WTC11 (cell line): ENCODE data around the gene ACO1. TPM values are rescaled to one million over a fixed set of nuclear protein-coding genes. Genes with fewer than 3 reads are reported as not detected.

Experiments
- ATAC-seq: fragments of 200-7000 bp; cut with Tn5 transposase; 2 replicates; pipeline ENCODE4 v1.10.0; 2021; ENCODE audit warnings: mild to moderate bottlenecking, moderate library complexity
- CTCF ChIA-PET: fragments of 300-600 bp; sonication (Branson Sonifier 250); formaldehyde crosslinking; loops from one replicate; lab custom pipeline; 2021; ENCODE audit warnings: antibody characterized with exemption; lab: Charles Lee
- POLR2A ChIA-PET: fragments of 350-600 bp; sonication (Branson Sonifier 250); formaldehyde crosslinking; loops from one replicate; lab custom pipeline; 2021; ENCODE audit warnings: antibody characterized with exemption; lab: Charles Lee
- DNase-seq: peaks from one replicate; pipeline ENCODE4 v3.0.0; 2021; ENCODE audit warnings: low spot score
- H3K27ac Mint-ChIP-seq: 2 replicates; pipeline ENCODE4 v1.8.0; 2021; ENCODE audit warnings: mixed read lengths
- H3K27me3 Mint-ChIP-seq: 2 replicates; pipeline ENCODE4 v1.8.0; 2021; ENCODE audit warnings: low read depth, mild to moderate bottlenecking, moderate library complexity, mixed read lengths
- H3K36me3 Mint-ChIP-seq: 2 replicates; pipeline ENCODE4 v1.8.0; 2021; ENCODE audit warnings: mixed read lengths
- H3K4me1 Mint-ChIP-seq: 2 replicates; pipeline ENCODE4 v1.8.0; 2022; ENCODE audit warnings: mixed read lengths
- H3K4me3 Mint-ChIP-seq: 2 replicates; pipeline ENCODE4 v1.8.0; 2021; ENCODE audit warnings: mild to moderate bottlenecking, moderate library complexity, mixed read lengths
- H3K9me3 Mint-ChIP-seq: 2 replicates; pipeline ENCODE4 v1.8.0; 2021; ENCODE audit warnings: mixed read lengths
- CBFB ChIP-seq: sonication (generic); formaldehyde crosslinking; IDR thresholded peaks from 2 replicates; pipeline ENCODE4 v1.8.1; 2022; ENCODE audit warnings: mild to moderate bottlenecking, low read depth, missing genetic modification reagents
- CREB1 ChIP-seq: sonication (generic); formaldehyde crosslinking; IDR thresholded peaks from 2 replicates; pipeline ENCODE4 v1.8.0; 2023; ENCODE audit warnings: mild to moderate bottlenecking, missing genetic modification reagents
- ESRRA ChIP-seq: sonication (generic); formaldehyde crosslinking; IDR thresholded peaks from 2 replicates; pipeline ENCODE4 v1.8.1; 2022; ENCODE audit warnings: mild to moderate bottlenecking, missing genetic modification reagents, borderline replicate concordance
- ETV6 ChIP-seq: sonication (generic); formaldehyde crosslinking; IDR thresholded peaks from 2 replicates; pipeline ENCODE4 v1.8.1; 2022; ENCODE audit warnings: mild to moderate bottlenecking, missing genetic modification reagents
- HMGA2 ChIP-seq: fragments of 250-450 bp; sonication (Bioruptor Pico); IDR thresholded peaks from 2 replicates; pipeline ENCODE4 v1.4.0; 2021; ENCODE audit warnings: mild to moderate bottlenecking, moderate library complexity
- KAT7 ChIP-seq: sonication (generic); formaldehyde crosslinking; IDR thresholded peaks from 2 replicates; pipeline ENCODE4 v1.8.1; 2023; ENCODE audit warnings: missing genetic modification reagents, mild to moderate bottlenecking, borderline replicate concordance
- NFATC4 ChIP-seq: fragments of 250-450 bp; sonication (Bioruptor Pico); IDR thresholded peaks from 2 replicates; pipeline ENCODE4 v1.9.0; 2021; ENCODE audit warnings: mild to moderate bottlenecking
- NFYB ChIP-seq: sonication (generic); formaldehyde crosslinking; conservative IDR thresholded peaks from 2 replicates; pipeline ENCODE4 v1.8.0; 2022; ENCODE audit warnings: low read depth, missing genetic modification reagents
- NR2C2 ChIP-seq: sonication (generic); formaldehyde crosslinking; IDR thresholded peaks from 2 replicates; pipeline ENCODE4 v1.8.0; 2022; ENCODE audit warnings: mild to moderate bottlenecking, missing genetic modification reagents
- OVOL2 ChIP-seq: fragments of 250-450 bp; sonication (Bioruptor Pico); IDR thresholded peaks from 2 replicates; pipeline ENCODE4 v1.9.0; 2021; ENCODE audit warnings: mild to moderate bottlenecking, borderline replicate concordance
- PRRX2 ChIP-seq: fragments of 250-450 bp; sonication (Bioruptor Pico); IDR thresholded peaks from 2 replicates; pipeline ENCODE4 v1.8.0; 2021; ENCODE audit warnings: mild to moderate bottlenecking
- TEAD4 ChIP-seq: sonication (generic); formaldehyde crosslinking; IDR thresholded peaks from 2 replicates; pipeline ENCODE4 v1.8.0; 2022; ENCODE audit warnings: mild to moderate bottlenecking, missing genetic modification reagents
- ZBTB21 ChIP-seq: sonication (generic); formaldehyde crosslinking; IDR thresholded peaks from 2 replicates; pipeline ENCODE4 v1.8.1; 2023; ENCODE audit warnings: mild to moderate bottlenecking, missing genetic modification reagents, borderline replicate concordance
- ZBTB43 ChIP-seq: sonication (generic); formaldehyde crosslinking; IDR thresholded peaks from 2 replicates; pipeline ENCODE4 v1.8.1; 2023; ENCODE audit warnings: mild to moderate bottlenecking, missing genetic modification reagents
- ZNF121 ChIP-seq: sonication (generic); formaldehyde crosslinking; IDR thresholded peaks from 2 replicates; pipeline ENCODE4 v1.8.0; 2023; ENCODE audit warnings: missing genetic modification reagents
- ZNF263 ChIP-seq: sonication (generic); formaldehyde crosslinking; IDR thresholded peaks from 2 replicates; pipeline ENCODE4 v1.8.1; 2022; ENCODE audit warnings: low read depth, mild to moderate bottlenecking, moderate library complexity, missing genetic modification reagents
- ZNF396 ChIP-seq: fragments of 250-450 bp; sonication (Bioruptor Pico); IDR thresholded peaks from 2 replicates; pipeline ENCODE4 v1.8.0; 2021; ENCODE audit warnings: mild to moderate bottlenecking, moderate library complexity, borderline replicate concordance
- total RNA-seq: library from RNA; stranded (reverse); gene quantifications from 3 replicates; pipeline ENCODE4 v1.2.3, GENCODE V29; 2021
- TF ChIP-seq, protein P1 (sequence below): fragments of 250-450 bp; sonication (Bioruptor Pico); IDR thresholded peaks from 2 replicates; pipeline ENCODE4 v1.9.0; 2021; ENCODE audit warnings: mild to moderate bottlenecking
- TF ChIP-seq, protein P2 (sequence below): sonication (generic); formaldehyde crosslinking; IDR thresholded peaks from 2 replicates; pipeline ENCODE4 v1.8.0; 2023; ENCODE audit warnings: missing genetic modification reagents
- TF ChIP-seq, protein P3 (sequence below): sonication (generic); formaldehyde crosslinking; IDR thresholded peaks from 2 replicates; pipeline ENCODE4 v1.8.1; 2023; ENCODE audit warnings: mild to moderate bottlenecking, missing genetic modification reagents, moderate library complexity

ACO1 gene
- total RNA-seq, 1 experiment from 2014 or later, result 40.2 TPM

- TF ChIP-seq, protein P1, sequence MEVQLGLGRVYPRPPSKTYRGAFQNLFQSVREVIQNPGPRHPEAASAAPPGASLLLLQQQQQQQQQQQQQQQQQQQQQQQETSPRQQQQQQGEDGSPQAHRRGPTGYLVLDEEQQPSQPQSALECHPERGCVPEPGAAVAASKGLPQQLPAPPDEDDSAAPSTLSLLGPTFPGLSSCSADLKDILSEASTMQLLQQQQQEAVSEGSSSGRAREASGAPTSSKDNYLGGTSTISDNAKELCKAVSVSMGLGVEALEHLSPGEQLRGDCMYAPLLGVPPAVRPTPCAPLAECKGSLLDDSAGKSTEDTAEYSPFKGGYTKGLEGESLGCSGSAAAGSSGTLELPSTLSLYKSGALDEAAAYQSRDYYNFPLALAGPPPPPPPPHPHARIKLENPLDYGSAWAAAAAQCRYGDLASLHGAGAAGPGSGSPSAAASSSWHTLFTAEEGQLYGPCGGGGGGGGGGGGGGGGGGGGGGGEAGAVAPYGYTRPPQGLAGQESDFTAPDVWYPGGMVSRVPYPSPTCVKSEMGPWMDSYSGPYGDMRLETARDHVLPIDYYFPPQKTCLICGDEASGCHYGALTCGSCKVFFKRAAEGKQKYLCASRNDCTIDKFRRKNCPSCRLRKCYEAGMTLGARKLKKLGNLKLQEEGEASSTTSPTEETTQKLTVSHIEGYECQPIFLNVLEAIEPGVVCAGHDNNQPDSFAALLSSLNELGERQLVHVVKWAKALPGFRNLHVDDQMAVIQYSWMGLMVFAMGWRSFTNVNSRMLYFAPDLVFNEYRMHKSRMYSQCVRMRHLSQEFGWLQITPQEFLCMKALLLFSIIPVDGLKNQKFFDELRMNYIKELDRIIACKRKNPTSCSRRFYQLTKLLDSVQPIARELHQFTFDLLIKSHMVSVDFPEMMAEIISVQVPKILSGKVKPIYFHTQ (CRISPR knock-in tag), result no peak
- no peak for TF ChIP-seq PRRX2 (CRISPR knock-in tag)
- no peak for TF ChIP-seq NFYB (CRISPR knock-in tag)
- TF ChIP-seq ZNF121 (CRISPR knock-in tag), result no peak
- TF ChIP-seq NFATC4 (CRISPR knock-in tag), result no peak
- TF ChIP-seq ZNF396 (CRISPR knock-in tag), result no peak
- no peak for TF ChIP-seq CREB1 (CRISPR knock-in tag)
- TF ChIP-seq, all 79 proteins: peak for 0
- Mint-ChIP-seq H3K9me3 (peaks cover 35% of the 10 kb centered on the region), H3K27me3 (no peaks in the 10 kb centered on the region), H3K4me1 (peaks cover 9% of the 10 kb centered on the region), H3K27ac (no peak overlapping the region), H3K36me3 (peaks cover 37% of the 10 kb centered on the region), H3K4me3 (no peak overlapping the region)
- CTCF ChIA-PET, result no interaction called here
- DNase-seq (no peak), ATAC-seq (no peak)
- POLR2A ChIA-PET, result no interaction called here
Observed at GRCh38 chr9:32500768-32501167, 116.3 kb downstream of the ACO1 start.

DNA sequence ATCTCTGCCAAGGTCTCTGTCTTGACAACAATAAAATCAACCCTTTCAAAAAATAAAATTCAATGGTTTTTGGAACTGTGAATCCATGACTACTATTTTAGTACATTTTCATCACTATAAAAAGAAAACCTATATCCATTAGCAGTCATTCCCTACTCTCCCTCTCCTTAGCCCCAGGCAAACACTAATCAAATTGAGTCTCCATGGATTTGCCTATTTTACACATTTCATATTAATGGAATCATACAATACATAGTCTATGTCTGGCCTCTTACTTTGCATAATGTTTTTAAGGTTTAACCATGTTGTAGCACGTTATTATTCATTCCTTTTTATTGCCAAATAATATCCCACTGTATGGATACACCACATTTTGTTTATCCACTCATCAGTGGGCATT is 117.4 kb downstream of the ACO1 start:
- Mint-ChIP-seq H3K27me3 (no peaks in the 10 kb centered on the region), H3K4me3 (no peak overlapping the region), H3K4me1 (peaks cover 9% of the 10 kb centered on the region), H3K27ac (no peak overlapping the region), H3K36me3 (peaks cover 28% of the 10 kb centered on the region), H3K9me3 (peaks cover 26% of the 10 kb centered on the region)
- DNase-seq, result no peak
- ATAC-seq, result no peak
- no peak for TF ChIP-seq HMGA2 (CRISPR knock-in tag)
- ChIA-PET CTCF (interaction anchor here (1.1 to 1.3 kb wide), 2 partner anchors 70 to 123 kb away, joined by 3 to 4 read pairs; no protein-coding TSS in a partner anchor), POLR2A (no interaction called here)

DNA sequence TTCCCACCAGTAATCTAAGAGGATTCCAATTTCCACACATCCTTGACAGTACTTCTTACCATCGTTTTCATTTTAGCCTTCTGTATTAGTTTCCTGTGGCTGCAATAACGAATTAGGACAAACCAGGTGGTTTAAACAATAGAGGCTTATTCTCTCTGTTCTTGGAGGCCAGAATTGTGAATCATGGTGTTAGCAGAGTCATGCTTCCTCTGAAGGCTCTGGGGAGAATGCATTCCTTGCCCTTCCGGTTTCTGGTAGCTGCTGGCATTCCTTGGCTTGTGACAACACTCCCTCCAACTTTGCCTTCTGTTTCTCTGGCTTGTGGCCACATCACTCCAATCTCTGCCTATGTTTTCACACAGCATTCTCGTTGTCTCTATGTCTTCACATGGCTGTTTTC is 118.0 kb downstream of the ACO1 start:
- ATAC-seq (no peak), DNase-seq (no peak)
- Mint-ChIP-seq H3K4me1 (peaks cover 9% of the 10 kb centered on the region), H3K27ac (peak overlapping the region; percentile 28; the same call in 1 of the 2 replicates), H3K9me3 (peaks cover 26% of the 10 kb centered on the region), H3K36me3 (peaks cover 28% of the 10 kb centered on the region), H3K4me3 (no peak overlapping the region), H3K27me3 (no peaks in the 10 kb centered on the region)
- ChIA-PET POLR2A (interaction anchor here (0.5 kb wide), 1 partner anchor 104 kb away, joined by 4 read pairs; no protein-coding TSS in a partner anchor), CTCF (interaction anchor here (1.1 to 1.9 kb wide), 4 partner anchors 24 to 124 kb away, joined by 3 to 14 read pairs (median 4); partner anchors contain the start of gene RIGI)
- no peak for TF ChIP-seq ETV6 (CRISPR knock-in tag)
- TF ChIP-seq ZBTB43 (CRISPR knock-in tag), result no peak
- no peak for TF ChIP-seq ZNF263 (CRISPR knock-in tag)
- TF ChIP-seq ZBTB21 (CRISPR knock-in tag), result no peak
- TF ChIP-seq ESRRA (CRISPR knock-in tag), result no peak
- TF ChIP-seq NR2C2 (CRISPR knock-in tag), result no peak
- TF ChIP-seq, protein P2, sequence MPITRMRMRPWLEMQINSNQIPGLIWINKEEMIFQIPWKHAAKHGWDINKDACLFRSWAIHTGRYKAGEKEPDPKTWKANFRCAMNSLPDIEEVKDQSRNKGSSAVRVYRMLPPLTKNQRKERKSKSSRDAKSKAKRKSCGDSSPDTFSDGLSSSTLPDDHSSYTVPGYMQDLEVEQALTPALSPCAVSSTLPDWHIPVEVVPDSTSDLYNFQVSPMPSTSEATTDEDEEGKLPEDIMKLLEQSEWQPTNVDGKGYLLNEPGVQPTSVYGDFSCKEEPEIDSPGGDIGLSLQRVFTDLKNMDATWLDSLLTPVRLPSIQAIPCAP (CRISPR knock-in tag), result no peak
- TF ChIP-seq OVOL2 (CRISPR knock-in tag), result no peak
- TF ChIP-seq CBFB (CRISPR knock-in tag), result no peak
- TF ChIP-seq, protein P3, sequence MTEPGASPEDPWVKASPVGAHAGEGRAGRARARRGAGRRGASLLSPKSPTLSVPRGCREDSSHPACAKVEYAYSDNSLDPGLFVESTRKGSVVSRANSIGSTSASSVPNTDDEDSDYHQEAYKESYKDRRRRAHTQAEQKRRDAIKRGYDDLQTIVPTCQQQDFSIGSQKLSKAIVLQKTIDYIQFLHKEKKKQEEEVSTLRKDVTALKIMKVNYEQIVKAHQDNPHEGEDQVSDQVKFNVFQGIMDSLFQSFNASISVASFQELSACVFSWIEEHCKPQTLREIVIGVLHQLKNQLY, result no peak
- TF ChIP-seq KAT7 (CRISPR knock-in tag), result no peak
- no peak for TF ChIP-seq TEAD4
- TF ChIP-seq, protein P1 (CRISPR knock-in tag), result no peak
